Ovary (tissue), 9 donors: ENCODE results near the gene CCDC106. TPM values are rescaled to one million over a fixed set of nuclear protein-coding genes. Genes with fewer than 3 reads are reported as not detected.

Experiments
- DNase-seq, 5 donors: peaks; one replicate each; pipeline ENCODE4 v3.0.0-alpha.2; 2019 to 2020
- H3K27ac ChIP-seq, 2 donors: fragments of 200-600 bp; one replicate each; pipeline versions ENCODE4 v1.5.1 to v1.8.0; 2019 to 2022
- H3K27me3 ChIP-seq: fragments of 200-600 bp; one replicate; pipeline ENCODE4 v1.8.0; 2022
- H3K36me3 ChIP-seq: fragments of 200-600 bp; sonication (generic); one replicate; pipeline ENCODE4 v1.5.1; 2019
- H3K4me1 ChIP-seq: one replicate; pipeline ENCODE4 v1.8.1; 2013; ENCODE audit warnings: mild to moderate bottlenecking, moderate library complexity; ENCODE audit not compliant: insufficient read depth
- H3K4me3 ChIP-seq: fragments of 200-600 bp; sonication (generic); one replicate; pipeline ENCODE4 v1.5.1; 2017
- H3K9me3 ChIP-seq, 2 donors: fragments of 200-600 bp in 1 of 2; sonication (generic) in 1 of 2; one replicate each; pipeline versions ENCODE4 v1.5.1 to v1.8.1; 2013 to 2019; ENCODE audit warnings: mild to moderate bottlenecking in 1 of 2, moderate library complexity in 1 of 2
- EP300 ChIP-seq: sonication (generic); formaldehyde crosslinking; IDR thresholded peaks from one replicate; pipeline ENCODE4 v1.6.1; 2017; ENCODE audit warnings: antibody characterized with exemption
- POLR2A ChIP-seq: fragments of 450-650 bp; IDR thresholded peaks from one replicate; pipeline ENCODE4 v1.6.1; 2017; ENCODE audit warnings: antibody characterized with exemption, mild to moderate bottlenecking, moderate library complexity
- WGBS, 3 donors: extraction: QIAGEN DNeasy Blood & Tissue Kit in 1 of 3; methylation state at CpG; one replicate each; pipeline versions ENCODE4 v1.1.5 to v1.1.7; 2013 to 2017; 5-methylcytosine and 5-hydroxymethylcytosine counted together
- intact Hi-C, 4 donors: fragments of 100-400 bp; cut with DNase I; formaldehyde crosslinking; loops; one replicate each; pipeline versions ENCODE4 v1.11.0 to v1.15.1; 2022 to 2023
- polyA plus RNA-seq, 2 donors: library from polyadenylated mRNA; stranded (reverse); fragments of 200-250 nt in 1 of 2; fragments of 350-450 nt in 1 of 2; fragmentation: Illumina TruSeq in 1 of 2; extraction: RNeasy Lipid Tissue Mini Kit (QIAGEN cat#74804) in 1 of 2; gene quantifications; one replicate each; pipeline ENCODE4 v1.2.3, GENCODE V29; 2013 to 2014
- total RNA-seq, 7 donors: library from RNA; depleted of rRNA in 2 of 7; stranded (reverse); fragments of >200 nt in 2 of 7; fragmentation: NEBNext Ultra II Directional in 3 of 7; extraction: Animal tissue kit (Norgen Biotek cat#: 25700) in 3 of 7; gene quantifications; one replicate each; pipeline versions ENCODE4 v1.1.0 to v1.2.4, GENCODE V29; 2016 to 2023
- TF ChIP-seq, protein P1 (sequence below), 3 donors: fragments of 450-650 bp in 2 of 3; fragments of 200-600 bp in 1 of 3; IDR thresholded peaks; one replicate each; pipeline versions ENCODE4 v1.5.1 to v1.8.0; 2016 to 2022; ENCODE audit warnings: antibody characterized with exemption in 3 of 3, mild to moderate bottlenecking in 1 of 3
- donor health status: DM: no; HTN: no; CAD: no; lungs with moderate emphysema.
- donor health status: DM: no; HTN: no; CAD: no.
- donor health status: Bipolar disorder and iron deficiency.
- donor health status: DM: yes; HTN: yes; CAD: no.
- donor health status: DM: no; HTN: no; CAD: no.
- donor health status: DM: yes; HTN: yes; CAD: no.

CCDC106 gene
- total and polyA plus RNA-seq, 9 donors, result 3.1 to 20.2 (median 14.5) TPM

DNA sequence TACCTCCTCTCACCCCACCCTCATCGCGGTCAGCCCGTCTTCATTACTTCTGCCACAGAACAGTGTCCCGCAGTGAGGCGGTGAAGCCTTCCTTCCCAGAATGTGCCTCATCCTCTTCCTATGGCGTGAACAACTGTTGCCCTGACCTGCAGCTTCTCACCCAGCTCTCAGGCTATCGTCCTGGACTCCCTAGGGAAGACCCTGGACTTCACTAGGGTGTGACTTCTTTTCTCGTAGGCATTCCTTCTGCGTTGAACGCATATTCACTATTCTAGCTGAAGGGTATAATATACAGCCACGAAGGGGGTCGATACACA lies 41.6 kb upstream of the CCDC106 start:
- Histone ChIP-seq H3K4me3 (peak overlapping the region; percentile 73), H3K4me1 (peaks cover 6% of the 10 kb centered on the region), H3K9me3 (no peaks in the 10 kb centered on the region), H3K27me3 (no peaks in the 10 kb centered on the region), H3K36me3 (no peaks in the 10 kb centered on the region), H3K27ac (peak overlapping the region in 1 of 2 donors; percentile 91)
- intact Hi-C loops, result loop anchor here (2.0 to 5.0 kb wide), 2 partner anchors 89 to 90 kb away; no protein-coding TSS in a partner anchor
- DNase-seq, result no peak
- 17 to 23% (median 19%) methylated on average over 12 of the region's 12 CpGs for WGBS, 3 donors
- TF ChIP-seq EP300, result no peak
- TF ChIP-seq, protein P1, sequence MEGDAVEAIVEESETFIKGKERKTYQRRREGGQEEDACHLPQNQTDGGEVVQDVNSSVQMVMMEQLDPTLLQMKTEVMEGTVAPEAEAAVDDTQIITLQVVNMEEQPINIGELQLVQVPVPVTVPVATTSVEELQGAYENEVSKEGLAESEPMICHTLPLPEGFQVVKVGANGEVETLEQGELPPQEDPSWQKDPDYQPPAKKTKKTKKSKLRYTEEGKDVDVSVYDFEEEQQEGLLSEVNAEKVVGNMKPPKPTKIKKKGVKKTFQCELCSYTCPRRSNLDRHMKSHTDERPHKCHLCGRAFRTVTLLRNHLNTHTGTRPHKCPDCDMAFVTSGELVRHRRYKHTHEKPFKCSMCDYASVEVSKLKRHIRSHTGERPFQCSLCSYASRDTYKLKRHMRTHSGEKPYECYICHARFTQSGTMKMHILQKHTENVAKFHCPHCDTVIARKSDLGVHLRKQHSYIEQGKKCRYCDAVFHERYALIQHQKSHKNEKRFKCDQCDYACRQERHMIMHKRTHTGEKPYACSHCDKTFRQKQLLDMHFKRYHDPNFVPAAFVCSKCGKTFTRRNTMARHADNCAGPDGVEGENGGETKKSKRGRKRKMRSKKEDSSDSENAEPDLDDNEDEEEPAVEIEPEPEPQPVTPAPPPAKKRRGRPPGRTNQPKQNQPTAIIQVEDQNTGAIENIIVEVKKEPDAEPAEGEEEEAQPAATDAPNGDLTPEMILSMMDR (IDR thresholded peaks at IDR 0.05), result no peak

DNA sequence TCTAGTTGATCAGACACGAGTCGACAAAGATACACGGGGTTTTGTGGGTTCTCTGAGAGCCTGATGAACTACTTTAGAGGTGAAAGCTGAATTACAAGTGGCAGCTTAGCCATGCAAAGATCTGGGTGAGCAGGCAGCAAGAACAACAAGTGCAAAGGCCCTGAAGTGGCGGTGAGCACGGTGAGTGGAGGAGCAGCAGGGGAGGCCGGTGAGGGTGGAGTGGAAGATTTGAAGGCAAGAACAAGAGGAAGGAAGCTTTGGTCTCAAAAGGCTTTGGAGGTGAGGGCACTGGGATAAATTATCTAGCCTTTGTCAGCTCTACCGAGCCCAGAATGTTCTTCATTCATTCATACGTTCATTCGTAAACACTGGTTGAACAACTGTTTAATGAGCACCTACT lies 41.2 kb upstream of the CCDC106 start:
- no peak overlapping the region for H3K4me3 ChIP-seq
- H3K36me3 ChIP-seq, result no peaks in the 10 kb centered on the region
- H3K27ac ChIP-seq, result no peak overlapping the region
- WGBS, 3 donors, result 63 to 66% (median 64%) methylated on average over 9 of the region's 9 CpGs
- no peak for TF ChIP-seq POLR2A
- TF ChIP-seq, protein P1 (IDR thresholded peaks at IDR 0.05), result no peak
- no peak for TF ChIP-seq EP300
- DNase-seq, result no peak
- no peaks in the 10 kb centered on the region for H3K27me3 ChIP-seq
- peaks cover 8% of the 10 kb centered on the region for H3K4me1 ChIP-seq
- no peaks in the 10 kb centered on the region for H3K9me3 ChIP-seq
- intact Hi-C loops, result loop anchor here (2.0 to 5.0 kb wide), 2 partner anchors 90 kb away; no protein-coding TSS in a partner anchor

DNA sequence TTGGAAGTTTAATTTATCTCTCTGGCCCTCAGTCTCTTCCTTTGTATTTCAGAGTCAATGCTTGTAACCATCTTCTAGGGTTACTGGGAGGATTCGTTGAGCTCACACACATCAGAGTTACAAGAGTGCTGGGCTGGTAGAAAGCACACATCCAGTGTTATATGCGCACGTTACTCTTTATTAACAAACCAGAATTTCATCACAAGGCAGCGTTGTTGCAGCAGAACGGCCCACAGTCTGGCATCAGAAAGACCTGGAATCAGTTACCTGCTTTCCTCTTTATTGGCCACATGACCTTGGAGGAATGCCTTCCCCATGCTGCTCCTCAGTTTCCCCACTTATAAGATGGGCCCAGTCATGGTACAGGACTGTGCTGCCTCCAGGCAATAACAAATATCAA lies 38.7 kb upstream of the CCDC106 start:
- Histone ChIP-seq H3K4me1 (peaks cover 7% of the 10 kb centered on the region), H3K27ac (no peak overlapping the region), H3K4me3 (no peak overlapping the region), H3K27me3 (no peaks in the 10 kb centered on the region), H3K36me3 (no peaks in the 10 kb centered on the region), H3K9me3 (no peaks in the 10 kb centered on the region)
- no peak for DNase-seq
- intact Hi-C loops, result loop anchor here in 3 of 4 donors (5.0 kb wide), 1 partner anchor 92 kb away; no protein-coding TSS in a partner anchor
- 95 to 96% (median 95%) methylated on average over 5 of the region's 5 CpGs for WGBS, 3 donors
- TF ChIP-seq POLR2A (no peak), EP300 (no peak)
- TF ChIP-seq, protein P1 (IDR thresholded peaks at IDR 0.05), result no peak

DNA sequence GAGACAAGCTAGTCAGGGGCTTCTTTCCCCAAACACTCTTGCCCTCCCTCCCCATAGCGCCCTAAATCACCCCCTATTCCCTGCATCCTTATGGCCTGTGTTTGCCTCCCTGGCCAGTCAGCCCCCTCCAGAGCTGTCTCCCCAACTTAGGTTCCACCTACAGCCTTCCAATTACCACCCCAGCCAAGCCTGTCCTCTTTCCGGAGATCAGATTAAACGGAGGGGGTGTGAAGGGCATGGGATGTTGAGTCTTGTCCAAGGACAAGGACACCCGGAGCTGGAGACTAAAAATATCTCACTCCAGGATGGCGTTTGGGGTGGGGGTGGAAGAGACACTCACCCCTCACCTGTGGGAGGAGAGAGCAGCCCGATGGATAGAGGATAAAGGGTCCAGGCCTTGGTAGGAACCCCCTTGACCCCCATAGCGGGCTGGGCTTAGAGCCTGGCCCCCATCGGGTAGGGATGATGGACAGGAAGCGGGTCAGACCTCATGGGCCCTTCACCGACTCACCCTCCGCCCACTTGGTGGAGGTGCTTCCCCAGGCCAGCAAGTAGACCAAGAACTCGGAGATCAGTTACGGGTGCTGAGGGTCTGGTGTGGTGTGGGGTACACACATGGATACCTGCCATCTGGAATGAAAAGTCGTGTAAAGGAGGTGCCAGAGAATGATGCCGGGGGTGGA lies 36.6 kb upstream of the CCDC106 start:
- 55 to 67% (median 62%) methylated on average over 15 of the region's 15 CpGs for WGBS, 3 donors
- TF ChIP-seq EP300 (no peak), POLR2A (no peak)
- TF ChIP-seq, protein P1 (IDR thresholded peaks at IDR 0.05), result no peak
- no peak for DNase-seq
- Histone ChIP-seq H3K4me3 (no peak overlapping the region), H3K4me1 (peaks cover 2% of the 10 kb centered on the region), H3K27me3 (no peaks in the 10 kb centered on the region), H3K9me3 (no peaks in the 10 kb centered on the region), H3K27ac (no peak overlapping the region), H3K36me3 (no peaks in the 10 kb centered on the region)
- intact Hi-C loops, result no loop called here
